Measurements from ENCODE around the gene MTCP1.

DNA sequence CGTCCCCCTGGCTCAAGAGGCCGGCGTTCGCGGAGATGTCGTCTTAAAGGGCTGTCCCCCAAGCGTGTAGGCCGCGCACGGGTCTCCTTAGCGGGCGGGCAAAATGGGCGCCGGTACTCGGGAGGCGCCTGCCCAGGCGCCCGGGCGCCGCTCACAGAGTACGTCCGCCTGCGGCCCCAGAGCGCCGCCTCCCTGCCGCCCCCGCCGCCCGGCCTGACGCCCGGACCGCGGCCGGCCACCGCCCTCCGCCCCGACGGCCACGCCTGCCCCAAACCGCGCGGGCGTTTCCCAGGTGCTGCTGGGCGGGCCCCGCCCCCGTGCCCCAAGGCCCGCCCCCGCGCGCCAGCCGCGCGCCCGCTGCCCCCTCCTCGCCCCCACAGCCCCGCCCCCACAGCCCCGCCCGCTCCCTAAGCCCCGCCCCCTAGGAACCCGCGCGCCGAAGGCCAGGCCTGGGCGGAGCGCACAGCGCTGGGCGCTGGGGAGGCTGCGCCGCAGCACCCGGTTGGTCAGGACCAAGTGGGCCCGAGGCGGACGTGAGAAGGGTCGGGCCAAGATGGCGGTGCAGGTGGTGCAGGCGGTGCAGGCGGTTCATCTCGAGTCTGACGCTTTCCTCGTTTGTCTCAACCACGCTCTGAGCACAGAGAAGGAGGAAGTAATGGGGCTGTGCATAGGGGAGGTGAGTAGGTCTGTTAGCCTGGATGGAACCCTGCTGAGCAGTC, at the start of gene MTCP1, which contains the start of the genes BRCC3 and CMC4:
- TF ChIP-seq MIER1 (IDR thresholded peaks at IDR 0.05; ENCODE audit: low read depth) (no peak), JUN (IDR thresholded peaks at IDR 0.05; ENCODE audit: borderline replicate concordance, low read depth, low read length) (no peak), JUN (CRISPR knock-in tag; IDR thresholded peaks at IDR 0.05; ENCODE audit: borderline replicate concordance) (no peak), JUND (IDR thresholded peaks at IDR 0.05; ENCODE audit: borderline replicate concordance, low read depth, low read length) (no peak; the same call in 1 of the 2 replicates), JUND (tag; IDR thresholded peaks at IDR 0.05; ENCODE audit: borderline replicate concordance, low read depth, low read length) (no peak), SMAD3 (CRISPR knock-in tag; conservative IDR thresholded peaks at IDR 0.05) (no peak), MAZ (CRISPR knock-in tag; conservative IDR thresholded peaks at IDR 0.05 in 1 of 2, IDR thresholded peaks at IDR 0.05 in 1 of 2) (peak in 1 of 2 experiments; percentile 85; a peak in 3 of 4 replicates), NCOA1 (IDR thresholded peaks at IDR 0.05; ENCODE audit: low read depth) (no peak), TFAM (CRISPR knock-in tag; conservative IDR thresholded peaks at IDR 0.05) (no peak), ZNF644 (tag; IDR thresholded peaks at IDR 0.05; ENCODE audit: low read depth) (no peak), HDAC2 (IDR thresholded peaks at IDR 0.05) (0 out of 2 replicates have a peak, but pooled peaks have one; percentile 17), NR2C2 (CRISPR knock-in tag; IDR thresholded peaks at IDR 0.05) (no peak), NR2C2 (tag; IDR thresholded peaks at IDR 0.05) (peak; percentile 27; the same call in 1 of the 2 replicates)
- TF ChIP-seq, protein P1, sequence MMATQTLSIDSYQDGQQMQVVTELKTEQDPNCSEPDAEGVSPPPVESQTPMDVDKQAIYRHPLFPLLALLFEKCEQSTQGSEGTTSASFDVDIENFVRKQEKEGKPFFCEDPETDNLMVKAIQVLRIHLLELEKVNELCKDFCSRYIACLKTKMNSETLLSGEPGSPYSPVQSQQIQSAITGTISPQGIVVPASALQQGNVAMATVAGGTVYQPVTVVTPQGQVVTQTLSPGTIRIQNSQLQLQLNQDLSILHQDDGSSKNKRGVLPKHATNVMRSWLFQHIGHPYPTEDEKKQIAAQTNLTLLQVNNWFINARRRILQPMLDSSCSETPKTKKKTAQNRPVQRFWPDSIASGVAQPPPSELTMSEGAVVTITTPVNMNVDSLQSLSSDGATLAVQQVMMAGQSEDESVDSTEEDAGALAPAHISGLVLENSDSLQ (IDR thresholded peaks at IDR 0.05), result no peak
- TF ChIP-seq, protein P2, sequence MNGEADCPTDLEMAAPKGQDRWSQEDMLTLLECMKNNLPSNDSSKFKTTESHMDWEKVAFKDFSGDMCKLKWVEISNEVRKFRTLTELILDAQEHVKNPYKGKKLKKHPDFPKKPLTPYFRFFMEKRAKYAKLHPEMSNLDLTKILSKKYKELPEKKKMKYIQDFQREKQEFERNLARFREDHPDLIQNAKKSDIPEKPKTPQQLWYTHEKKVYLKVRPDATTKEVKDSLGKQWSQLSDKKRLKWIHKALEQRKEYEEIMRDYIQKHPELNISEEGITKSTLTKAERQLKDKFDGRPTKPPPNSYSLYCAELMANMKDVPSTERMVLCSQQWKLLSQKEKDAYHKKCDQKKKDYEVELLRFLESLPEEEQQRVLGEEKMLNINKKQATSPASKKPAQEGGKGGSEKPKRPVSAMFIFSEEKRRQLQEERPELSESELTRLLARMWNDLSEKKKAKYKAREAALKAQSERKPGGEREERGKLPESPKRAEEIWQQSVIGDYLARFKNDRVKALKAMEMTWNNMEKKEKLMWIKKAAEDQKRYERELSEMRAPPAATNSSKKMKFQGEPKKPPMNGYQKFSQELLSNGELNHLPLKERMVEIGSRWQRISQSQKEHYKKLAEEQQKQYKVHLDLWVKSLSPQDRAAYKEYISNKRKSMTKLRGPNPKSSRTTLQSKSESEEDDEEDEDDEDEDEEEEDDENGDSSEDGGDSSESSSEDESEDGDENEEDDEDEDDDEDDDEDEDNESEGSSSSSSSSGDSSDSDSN (IDR thresholded peaks at IDR 0.05; ENCODE audit: borderline replicate concordance in 1 of 2, low read depth in 2 of 2, low read length in 2 of 2), result peak in 1 of 2 experiments; percentile 69; a peak in 1 of 4 replicates
- TF ChIP-seq, protein P3, sequence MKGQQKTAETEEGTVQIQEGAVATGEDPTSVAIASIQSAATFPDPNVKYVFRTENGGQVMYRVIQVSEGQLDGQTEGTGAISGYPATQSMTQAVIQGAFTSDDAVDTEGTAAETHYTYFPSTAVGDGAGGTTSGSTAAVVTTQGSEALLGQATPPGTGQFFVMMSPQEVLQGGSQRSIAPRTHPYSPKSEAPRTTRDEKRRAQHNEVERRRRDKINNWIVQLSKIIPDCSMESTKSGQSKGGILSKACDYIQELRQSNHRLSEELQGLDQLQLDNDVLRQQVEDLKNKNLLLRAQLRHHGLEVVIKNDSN (CRISPR knock-in tag; IDR thresholded peaks at IDR 0.05), result no peak
